Tibial nerve (tissue), 3 donors: ENCODE data around the gene ANKS1A.

Experiments used
- CTCF ChIP-seq, 5 experiments: fragments of 200-600 bp in 3 of 5; fragments of 450-650 bp in 2 of 5; sonication (generic) in 3 of 5; IDR thresholded peaks; one replicate each; pipeline ENCODE4 v1.5.1; 2016 to 2019; ENCODE audit warnings: antibody characterized with exemption in 5 of 5, mild to moderate bottlenecking in 3 of 5, moderate library complexity in 2 of 5
- POLR2A ChIP-seq, 2 donors: fragments of 450-650 bp; IDR thresholded peaks; one replicate each; pipeline ENCODE4 v1.6.1; 2017; ENCODE audit warnings: antibody characterized with exemption in 2 of 2, mild to moderate bottlenecking in 2 of 2, moderate library complexity in 2 of 2

DNA sequence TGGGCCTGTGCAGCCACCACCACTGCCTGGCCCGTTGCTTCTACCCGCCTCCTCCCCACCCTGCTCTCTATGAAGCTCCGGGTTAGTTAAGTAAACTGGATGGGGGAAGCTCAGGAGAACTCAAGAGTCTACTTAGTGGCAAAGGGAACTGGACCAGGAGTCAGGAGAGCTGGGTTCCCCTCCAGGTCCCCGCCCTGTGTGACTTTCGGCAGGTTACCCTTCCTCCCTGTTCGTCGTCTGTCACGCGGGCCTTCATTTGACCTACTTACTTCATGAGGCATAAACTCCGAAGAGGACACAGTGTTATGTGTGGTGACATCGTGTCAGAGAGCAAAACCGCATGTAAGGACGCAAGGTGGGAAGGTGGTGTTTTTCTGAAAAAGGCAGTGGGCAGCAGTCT lies 176.8 kb downstream of the ANKS1A start:
- no peak for TF ChIP-seq POLR2A (IDR thresholded peaks at IDR 0.05)
- TF ChIP-seq CTCF (IDR thresholded peaks at IDR 0.05), result no peak
